Subcutaneous adipose tissue (tissue), 4 donors: ENCODE results near the gene MAP3K5. TPM values are rescaled to one million over a fixed set of nuclear protein-coding genes. Genes with fewer than 3 reads are reported as not detected.

Source experiments
- CTCF ChIP-seq: fragments of 450-650 bp; IDR thresholded peaks from one replicate; pipeline ENCODE4 v1.5.1; 2016; ENCODE audit warnings: low read depth, mild to moderate bottlenecking, control low read depth, antibody characterized with exemption, moderate library complexity
- total RNA-seq, 4 donors: library from RNA; depleted of rRNA; stranded (reverse); fragments of >200 nt; gene quantifications; one replicate each; pipeline ENCODE4 v1.1.0, GENCODE V29; 2016

Gene MAP3K5
- total RNA-seq, 4 donors from 2014 or later = 20.9 to 44.0 (median 37.1) TPM

- no peak for TF ChIP-seq CTCF
Measured at GRCh38 chr6:136571065-136571464, 221.2 kb downstream of the MAP3K5 start.

GRCh38 chr6:136568129-136568528, 224.1 kb downstream of the MAP3K5 start:
- TF ChIP-seq CTCF = no peak

GRCh38 chr6:136567688-136568087, 224.6 kb downstream of the MAP3K5 start:
- no peak for TF ChIP-seq CTCF

GRCh38 chr6:136566851-136567250, 225.4 kb downstream of the MAP3K5 start:
- no peak for TF ChIP-seq CTCF

- TF ChIP-seq CTCF = no peak
Measured at GRCh38 chr6:136566007-136566487, 226.2 kb downstream of the MAP3K5 start.

GRCh38 chr6:136564180-136564579, 228.1 kb downstream of the MAP3K5 start:
- TF ChIP-seq CTCF = no peak

GRCh38 chr6:136563386-136564152, 228.7 kb downstream of the MAP3K5 start:
- TF ChIP-seq CTCF = no peak
